ENCODE measurements around the gene SRMS. TPM values are rescaled to one million over a fixed set of nuclear protein-coding genes. Genes with fewer than 3 reads are reported as not detected.

The SRMS gene
- total RNA-seq, 4 donors from 2014 or later = not detected

DNA sequence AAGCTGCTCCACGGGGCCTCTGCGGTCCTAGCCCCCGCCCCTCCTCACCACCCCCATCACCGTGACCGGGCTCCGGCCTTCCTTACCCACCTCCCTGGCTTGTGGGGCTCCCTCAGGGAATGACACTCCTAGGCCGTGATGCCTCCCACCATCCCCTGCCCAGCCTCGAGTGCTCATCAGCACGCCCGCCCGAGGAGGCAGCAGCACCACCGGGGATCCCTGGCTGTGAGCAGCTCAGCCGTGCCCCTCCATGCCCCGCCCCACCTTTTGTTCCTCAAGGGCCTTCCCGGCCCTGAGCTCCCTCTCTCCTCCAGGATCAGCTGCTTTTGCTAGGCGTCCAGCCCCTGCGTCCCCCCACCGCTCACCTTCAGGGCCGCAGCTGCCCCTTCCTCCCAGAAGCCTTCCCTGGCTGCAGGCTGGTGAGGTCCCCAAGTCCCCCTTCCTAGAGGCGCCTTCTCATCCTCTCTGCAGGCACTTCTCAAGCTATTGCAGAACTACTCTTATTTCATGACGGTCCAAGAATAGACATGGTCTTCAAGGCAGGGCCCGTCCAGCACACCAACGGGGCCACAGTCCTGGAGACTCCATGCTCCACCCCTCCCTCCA is 9.4 kb upstream of the SRMS start:
- intact Hi-C loops (cut with DNase I; ENCODE audit: low total_unique reads) = no loop called here
- Histone ChIP-seq H3K27ac (no peak overlapping the region), H3K27me3 (no peaks in the 10 kb centered on the region), H3K36me3 (no peaks in the 10 kb centered on the region), H3K9me3 (no peaks in the 10 kb centered on the region), H3K4me3 (no peak overlapping the region), H3K4me1 (peaks cover 0 to 8% of the 10 kb centered on the region in 2 donors)
- DNase-seq = no peak
- TF ChIP-seq POLR2A (IDR thresholded peaks at IDR 0.05) (no peak), CTCF (IDR thresholded peaks at IDR 0.05) (no peak)

DNA sequence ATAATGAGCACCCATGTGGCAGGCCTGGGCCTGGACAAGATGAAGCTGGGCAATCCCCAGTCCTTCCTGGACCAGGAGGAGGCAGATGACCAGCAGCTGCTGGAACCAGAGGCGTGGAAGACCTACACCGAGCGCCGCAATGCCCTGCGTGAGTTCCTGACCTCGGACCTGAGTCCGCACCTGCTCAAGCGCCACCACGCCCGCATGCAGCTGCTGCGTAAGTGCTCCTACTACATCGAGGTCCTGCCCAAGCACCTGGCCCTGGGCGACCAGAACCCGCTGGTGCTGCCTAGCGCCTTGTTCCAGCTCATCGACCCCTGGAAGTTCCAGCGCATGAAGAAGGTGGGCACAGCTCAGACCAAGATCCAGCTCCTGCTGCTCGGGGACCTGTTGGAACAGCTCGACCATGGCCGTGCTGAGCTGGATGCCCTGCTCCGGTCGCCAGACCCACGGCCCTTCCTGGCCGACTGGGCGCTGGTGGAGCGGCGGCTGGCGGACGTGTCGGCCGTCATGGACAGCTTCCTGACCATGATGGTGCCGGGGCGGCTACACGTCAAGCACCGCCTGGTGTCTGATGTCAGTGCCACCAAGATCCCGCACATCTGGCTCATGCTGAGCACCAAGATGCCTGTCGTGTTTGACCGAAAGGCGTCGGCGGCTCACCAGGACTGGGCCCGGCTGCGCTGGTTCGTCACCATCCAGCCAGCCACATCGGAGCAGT is 8.3 kb upstream of the SRMS start:
- H3K4me1 ChIP-seq = peaks cover 0 to 8% of the 10 kb centered on the region in 2 donors
- H3K36me3 ChIP-seq = no peaks in the 10 kb centered on the region
- intact Hi-C loops (cut with DNase I; ENCODE audit: low total_unique reads) = no loop called here
- H3K27me3 ChIP-seq = no peaks in the 10 kb centered on the region
- no peak for TF ChIP-seq POLR2A (IDR thresholded peaks at IDR 0.05)
- TF ChIP-seq CTCF (IDR thresholded peaks at IDR 0.05) = no peak
- H3K27ac ChIP-seq = no peak overlapping the region
- H3K9me3 ChIP-seq = no peaks in the 10 kb centered on the region
- H3K4me3 ChIP-seq = no peak overlapping the region
- no peak for DNase-seq

GRCh38 chr20:63554361-63555278 is 7.1 kb upstream of the SRMS start:
- no peak overlapping the region for H3K27ac ChIP-seq
- intact Hi-C loops (cut with DNase I; ENCODE audit: low total_unique reads) = no loop called here
- no peaks in the 10 kb centered on the region for H3K9me3 ChIP-seq
- H3K4me3 ChIP-seq = peak overlapping the region; percentile 28 to 36
- no peaks in the 10 kb centered on the region for H3K27me3 ChIP-seq
- TF ChIP-seq POLR2A (IDR thresholded peaks at IDR 0.05) = no peak
- TF ChIP-seq CTCF (IDR thresholded peaks at IDR 0.05) = no peak
- peaks cover 0 to 8% of the 10 kb centered on the region in 2 donors for H3K4me1 ChIP-seq
- DNase-seq = no peak
- no peaks in the 10 kb centered on the region for H3K36me3 ChIP-seq

GRCh38 chr20:63553933-63554290 is 6.4 kb upstream of the SRMS start, which contains the start of gene FNDC11:
TSS of gene FNDC11 (plus strand) at chr20:63554159. CDS start at chr20:63555664, 1,505 bp downstream.
- H3K27ac ChIP-seq = no peak within 1 kb of the TSS

More at GRCh38 chr20:63553933-63554290, 6.4 kb upstream of the SRMS start, which contains the start of gene FNDC11:
- H3K9me3 ChIP-seq = no peaks in the 10 kb centered on the region
- no peaks in the 10 kb centered on the region for H3K36me3 ChIP-seq
- intact Hi-C loops (cut with DNase I; ENCODE audit: low total_unique reads) = no loop called here
- DNase-seq = peak in 1 of 2 donors; percentile 42
- H3K4me3 ChIP-seq = peak within 1 kb of the TSS; percentile 28 to 36
- H3K4me1 ChIP-seq = peaks cover 0 to 8% of the 10 kb centered on the region in 2 donors
- H3K27me3 ChIP-seq = no peaks in the 10 kb centered on the region
- TF ChIP-seq POLR2A (IDR thresholded peaks at IDR 0.05) (peak in 1 of 2 donors; percentile 11), CTCF (IDR thresholded peaks at IDR 0.05) (no peak)
